CD1c-positive myeloid dendritic cell (primary cell): ENCODE results near the gene DNAJB2.

Experiments
- DNase-seq: peaks from one replicate; pipeline ENCODE4 v3.0.0-alpha.2; 2016; ENCODE audit errors: extremely low spot score

DNAJB2 gene

DNA sequence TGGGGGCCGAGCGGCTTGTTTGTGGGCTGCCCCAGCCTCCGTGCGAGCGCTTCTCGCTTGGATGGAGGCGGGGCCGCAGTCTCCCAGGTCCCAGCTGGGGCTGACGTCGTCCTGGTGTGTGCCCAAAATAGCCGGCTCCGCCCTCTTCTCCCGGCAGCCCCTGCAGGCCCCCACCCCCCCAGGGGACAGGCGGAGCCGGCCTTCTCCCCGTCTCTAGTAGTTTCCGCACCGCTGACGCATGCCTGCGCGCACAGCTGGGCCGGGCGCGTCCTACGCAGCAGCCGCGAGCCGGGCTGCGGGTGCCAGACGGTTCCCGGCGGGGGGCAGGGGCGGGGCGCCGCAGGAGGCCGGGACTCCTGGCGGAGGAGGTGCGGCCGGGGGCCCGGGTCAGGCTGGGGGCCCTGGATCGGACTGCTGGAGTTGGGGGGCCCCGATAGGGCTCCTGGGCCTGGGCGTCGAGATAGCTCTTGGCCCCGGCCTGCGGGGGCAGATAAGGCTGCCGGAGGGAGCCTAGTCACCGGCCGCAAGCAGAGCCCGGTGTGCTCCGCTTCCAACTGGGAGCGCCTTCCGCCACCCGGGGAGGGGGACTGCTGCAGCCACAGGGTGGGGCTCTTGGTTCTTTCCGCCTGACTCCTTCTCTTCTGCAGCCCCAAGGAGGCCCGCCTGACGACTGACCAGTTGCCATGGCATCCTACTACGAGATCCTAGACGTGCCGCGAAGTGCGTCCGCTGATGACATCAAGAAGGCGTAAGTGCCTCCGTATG, at the start of gene DNAJB2:
DNAJB2 (plus strand) TSS at position 216 of the 765 bp plus-strand sequence; CDS start at position 684, 468 bp downstream.
- peak; percentile 99 for DNase-seq

DNA sequence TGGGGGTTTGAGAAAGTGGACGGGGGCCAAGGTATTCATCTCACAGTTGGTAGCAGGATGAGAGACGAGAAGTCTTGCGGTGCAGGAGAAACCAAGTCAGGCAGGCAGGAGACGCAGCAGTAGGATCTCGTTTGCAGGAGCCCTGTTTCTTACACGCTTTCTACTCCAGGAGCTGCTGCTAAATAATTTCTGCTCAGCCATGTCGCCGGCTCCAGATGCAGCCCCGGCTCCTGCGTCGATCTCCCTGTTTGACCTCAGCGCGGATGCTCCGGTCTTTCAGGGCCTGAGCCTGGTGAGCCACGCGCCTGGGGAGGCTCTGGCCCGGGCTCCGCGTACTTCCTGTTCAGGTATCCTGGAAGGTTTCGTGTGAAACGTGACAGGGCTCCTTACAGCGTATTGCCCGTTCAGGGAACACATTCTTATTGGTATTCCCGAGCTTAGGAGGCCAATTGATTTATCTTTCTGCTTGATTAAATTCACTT, 49.1 kb upstream of the DNAJB2 start:
- DNase-seq, result peak; percentile 59

- DNase-seq, result no peak
Observed at GRCh38 chr2:219234331-219234730, 44.8 kb upstream of the DNAJB2 start.

- DNase-seq, result peak; percentile 84
Observed at GRCh38 chr2:219243291-219243761, 35.8 kb upstream of the DNAJB2 start.

DNA sequence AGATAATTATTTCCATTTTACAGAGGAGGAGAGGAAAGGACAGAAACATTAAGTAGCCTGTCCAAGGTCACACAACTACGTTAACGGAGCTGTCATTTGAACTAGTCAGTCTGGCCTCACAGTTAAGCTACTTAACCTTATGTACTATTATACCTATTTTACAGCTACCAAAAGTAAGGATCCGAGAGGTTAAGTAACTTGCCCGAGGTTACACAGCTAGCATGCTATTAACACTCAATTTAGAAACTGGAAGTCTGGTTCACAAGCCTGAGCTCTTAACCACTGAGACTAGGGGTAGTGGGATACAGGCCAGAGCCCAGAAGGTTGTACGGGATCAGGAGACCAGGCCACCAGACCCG, 34.4 kb upstream of the DNAJB2 start:
- no peak for DNase-seq

- peak; percentile 96 for DNase-seq
Observed at GRCh38 chr2:219245148-219245898, 33.8 kb upstream of the DNAJB2 start, which contains the start of the genes GLB1L and STK16. Gene GLB1L (minus strand): TSS chr2:219245444. CDS start chr2:219243573, 1,871 bp downstream. Gene STK16 (plus strand): TSS chr2:219245479. CDS start chr2:219246000, 521 bp downstream.

DNA sequence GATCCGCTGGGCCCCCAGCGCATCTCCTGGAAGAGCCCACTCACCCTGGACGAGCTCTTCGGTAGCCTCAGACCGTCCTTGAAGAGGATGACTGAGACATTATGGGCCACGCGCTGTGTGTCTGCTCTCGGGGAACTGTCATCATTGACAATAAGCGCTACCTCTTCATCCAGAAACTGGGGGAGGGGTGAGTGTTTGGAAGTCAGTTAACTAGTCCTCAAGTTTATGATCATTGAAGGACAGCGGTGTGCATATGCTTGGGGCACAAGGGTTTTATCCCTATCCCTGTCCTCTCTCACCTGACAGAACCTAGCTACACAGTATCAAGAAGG, 33.3 kb upstream of the DNAJB2 start:
- DNase-seq, result no peak

DNA sequence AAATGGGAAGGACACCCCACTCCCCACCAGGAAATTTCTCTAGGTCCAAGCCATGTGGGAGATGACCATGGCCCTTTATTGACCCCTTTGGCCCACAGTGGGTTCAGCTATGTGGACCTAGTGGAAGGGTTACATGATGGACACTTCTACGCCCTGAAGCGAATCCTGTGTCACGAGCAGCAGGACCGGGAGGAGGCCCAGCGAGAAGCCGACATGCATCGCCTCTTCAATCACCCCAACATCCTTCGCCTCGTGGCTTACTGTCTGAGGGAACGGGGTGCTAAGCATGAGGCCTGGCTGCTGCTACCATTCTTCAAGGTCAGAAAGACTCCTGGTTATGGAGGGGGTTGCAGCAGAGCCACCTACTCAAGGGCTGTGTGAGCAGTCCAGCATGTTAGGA, 32.6 kb upstream of the DNAJB2 start:
- no peak for DNase-seq

- peak; percentile 66 for DNase-seq
Observed at GRCh38 chr2:219247678-219248642, 31.2 kb upstream of the DNAJB2 start.

DNA sequence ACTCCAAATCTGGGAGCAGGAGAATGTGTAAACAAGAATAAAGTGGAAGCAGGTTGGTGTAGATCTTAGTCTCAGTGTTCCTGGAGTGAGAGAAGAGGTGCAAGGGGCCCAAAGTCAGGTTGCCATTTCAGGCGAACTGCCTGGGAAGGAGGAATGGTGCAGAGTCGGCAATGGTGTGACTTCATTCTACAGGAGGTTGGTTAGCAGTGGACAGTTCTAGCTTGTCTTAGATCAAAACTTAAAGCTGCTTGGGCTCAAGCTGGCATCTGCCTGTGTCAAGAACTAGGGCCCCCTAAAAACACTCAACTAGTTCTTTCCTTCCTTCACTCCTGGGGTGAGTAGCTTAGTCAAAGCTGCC, 30.3 kb upstream of the DNAJB2 start:
- no peak for DNase-seq

DNA sequence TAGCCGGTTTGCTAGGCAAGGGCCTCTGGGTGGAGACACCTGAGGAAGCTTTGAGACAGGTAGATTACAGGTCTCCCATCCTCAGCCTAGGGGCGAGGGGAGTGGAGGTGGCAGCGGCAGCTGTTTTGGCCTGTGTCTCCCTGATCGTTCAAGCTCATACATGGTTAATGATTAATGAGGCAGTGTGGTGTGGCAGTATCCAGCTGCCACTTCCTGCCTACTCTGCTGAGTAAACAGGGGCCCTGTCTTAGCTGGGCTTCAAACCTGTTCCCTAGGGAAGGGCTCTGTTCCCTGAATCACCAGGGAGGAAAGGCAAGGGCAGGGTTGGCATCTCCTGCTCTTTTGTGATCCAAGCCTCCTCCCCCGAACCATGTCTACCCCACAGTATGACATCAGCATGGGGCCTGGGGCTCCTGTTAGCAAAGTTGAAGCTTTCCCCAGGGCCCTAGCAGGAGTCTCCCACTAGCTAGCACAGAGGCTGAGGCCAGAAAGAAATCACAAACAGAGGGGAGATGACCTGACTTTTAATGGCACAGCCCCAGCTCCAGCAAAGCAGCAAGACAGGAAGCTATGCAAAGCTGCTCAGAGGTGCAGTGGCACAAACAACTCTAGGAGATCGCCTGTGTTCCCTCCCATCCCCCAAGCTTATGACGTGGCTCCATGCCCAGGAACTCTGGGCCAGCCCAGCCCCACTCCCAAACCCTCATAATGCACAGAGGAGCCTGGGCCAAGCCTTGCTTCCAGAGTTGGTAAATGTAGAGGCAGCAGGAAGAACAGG, 29.8 kb upstream of the DNAJB2 start:
- no peak for DNase-seq

DNA sequence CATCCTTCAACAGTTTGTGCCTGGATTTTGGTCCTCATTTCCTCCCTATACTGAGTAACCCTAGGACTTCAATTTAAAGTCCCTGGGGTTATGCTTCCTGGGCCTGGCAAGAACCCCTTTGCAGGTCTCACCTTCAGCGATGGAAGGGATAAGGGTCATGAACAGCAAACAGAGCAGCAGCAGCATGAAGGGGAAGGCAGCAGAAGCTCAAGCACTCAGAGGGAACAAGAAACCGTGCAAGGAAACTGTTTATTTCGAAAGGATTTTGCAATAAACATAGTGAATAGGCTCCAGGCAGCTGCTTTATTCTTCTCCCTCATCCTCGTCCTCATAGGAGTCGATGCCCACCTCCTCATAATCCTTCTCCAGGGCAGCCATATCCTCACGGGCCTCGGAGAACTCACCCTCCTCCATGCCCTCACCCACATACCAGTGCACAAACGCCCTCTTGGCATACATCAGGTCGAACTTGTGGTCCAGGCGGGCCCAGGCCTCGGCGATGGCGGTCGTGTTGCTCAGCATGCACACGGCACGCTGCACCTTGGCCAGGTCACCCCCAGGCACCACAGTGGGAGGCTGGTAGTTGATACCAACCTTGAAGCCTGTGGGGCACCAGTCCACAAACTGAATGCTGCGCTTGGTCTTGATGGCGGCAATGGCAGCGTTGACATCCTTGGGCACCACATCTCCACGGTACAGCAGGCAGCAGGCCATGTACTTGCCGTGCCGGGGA, 29.0 kb upstream of the DNAJB2 start:
- peak; percentile 14 for DNase-seq

DNA sequence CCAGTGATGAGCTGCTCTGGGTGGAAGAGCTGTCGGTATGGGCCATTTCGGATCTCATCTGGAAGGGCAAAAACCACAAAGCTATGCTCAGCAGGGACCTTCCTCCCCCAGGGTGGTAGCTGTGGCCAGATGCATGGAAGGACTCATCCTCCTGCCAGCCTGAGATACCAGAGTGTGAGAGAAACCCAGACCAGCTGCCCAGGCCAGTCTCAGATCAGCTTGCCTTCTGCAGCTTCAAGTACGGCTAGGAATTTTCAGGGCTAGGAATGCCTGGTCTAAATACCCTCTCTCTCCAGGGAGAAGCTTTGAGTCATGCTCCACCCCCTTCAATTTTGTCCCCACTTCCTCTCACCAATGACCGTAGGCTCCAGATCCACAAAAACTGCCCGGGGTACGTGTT, 27.5 kb upstream of the DNAJB2 start:
- DNase-seq, result peak; percentile 36

DNA sequence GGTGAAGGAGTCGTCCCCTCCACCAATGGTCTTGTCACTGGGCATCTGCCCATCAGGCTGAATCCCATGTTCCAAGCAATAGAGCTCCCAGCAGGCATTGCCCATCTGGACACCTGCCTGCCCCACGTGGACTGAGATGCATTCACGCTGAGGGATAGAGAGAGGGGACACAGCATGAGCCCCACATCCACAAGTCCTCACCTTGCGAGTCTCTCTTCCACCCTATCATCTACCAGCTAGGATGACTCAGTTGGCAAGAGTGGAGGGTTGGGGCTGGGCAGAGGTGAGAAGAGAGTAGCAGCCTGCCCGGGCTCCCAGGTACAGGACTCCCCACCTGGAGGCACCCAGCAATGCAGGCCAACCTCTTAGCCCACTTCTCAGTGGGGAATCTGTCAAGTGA, 27.1 kb upstream of the DNAJB2 start:
- DNase-seq, result no peak

DNA sequence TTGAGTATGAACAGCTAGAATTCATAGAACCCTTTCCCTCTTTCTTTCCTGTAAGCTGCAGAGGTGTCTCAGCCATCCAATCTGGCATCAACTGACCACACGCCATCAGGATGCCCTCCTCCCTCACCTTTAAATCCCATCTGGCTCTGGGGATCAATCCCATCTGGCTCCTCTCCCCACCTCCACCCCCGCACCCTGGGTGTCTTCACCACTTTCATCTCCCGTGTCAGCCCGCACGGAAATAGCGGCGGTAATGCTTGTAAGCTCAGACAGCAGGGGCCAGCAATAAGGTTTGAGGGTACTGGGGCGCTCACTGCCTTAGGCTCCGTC, 26.6 kb upstream of the DNAJB2 start:
- no peak for DNase-seq

DNA sequence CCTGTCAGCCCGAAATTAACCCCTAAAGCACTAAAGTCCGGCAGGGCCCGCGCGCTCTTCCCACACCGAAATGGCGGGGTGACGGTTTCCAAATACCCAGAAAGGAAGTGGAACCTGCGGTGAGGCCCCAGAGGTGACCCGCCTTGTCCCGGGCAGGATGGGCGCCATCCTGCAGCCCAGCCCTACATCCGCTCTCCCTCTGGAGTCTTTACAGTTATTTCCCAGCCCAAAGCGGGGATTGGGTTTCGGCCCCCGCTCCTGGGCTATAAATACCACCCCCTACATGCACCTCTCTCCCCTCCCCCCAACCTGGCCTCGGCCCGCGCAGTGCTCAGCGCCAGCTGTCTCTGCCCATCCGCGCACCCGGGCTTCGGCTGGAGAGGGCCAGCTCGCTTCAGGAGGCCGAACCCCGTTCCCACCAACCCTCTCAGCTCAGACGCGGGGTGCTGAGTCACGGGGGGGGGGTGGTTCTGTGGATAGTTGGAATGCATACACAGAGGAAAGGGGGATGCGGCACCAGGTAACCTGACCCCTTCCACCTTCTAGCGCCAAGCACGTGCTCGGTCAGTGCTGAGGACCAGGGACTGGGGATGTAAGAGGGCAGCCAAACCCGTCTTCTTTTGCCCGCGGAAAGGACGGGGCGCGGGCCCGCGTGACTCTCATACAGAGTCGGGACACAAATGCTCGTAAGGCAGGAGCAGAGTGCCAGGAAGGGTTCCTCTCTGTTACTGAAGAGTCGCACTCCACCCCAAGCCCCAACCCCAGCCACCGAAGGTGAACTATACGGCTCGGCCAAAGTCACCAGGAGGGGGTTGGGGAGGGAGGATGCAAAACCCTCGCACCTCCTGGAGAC, 26.0 kb upstream of the DNAJB2 start, which contains the start of gene TUBA4B:
TUBA4B (plus strand) TSS at position 344 of the 853 bp plus-strand sequence; CDS start at position 509, 165 bp downstream.
- DNase-seq, result peak; percentile 67

DNA sequence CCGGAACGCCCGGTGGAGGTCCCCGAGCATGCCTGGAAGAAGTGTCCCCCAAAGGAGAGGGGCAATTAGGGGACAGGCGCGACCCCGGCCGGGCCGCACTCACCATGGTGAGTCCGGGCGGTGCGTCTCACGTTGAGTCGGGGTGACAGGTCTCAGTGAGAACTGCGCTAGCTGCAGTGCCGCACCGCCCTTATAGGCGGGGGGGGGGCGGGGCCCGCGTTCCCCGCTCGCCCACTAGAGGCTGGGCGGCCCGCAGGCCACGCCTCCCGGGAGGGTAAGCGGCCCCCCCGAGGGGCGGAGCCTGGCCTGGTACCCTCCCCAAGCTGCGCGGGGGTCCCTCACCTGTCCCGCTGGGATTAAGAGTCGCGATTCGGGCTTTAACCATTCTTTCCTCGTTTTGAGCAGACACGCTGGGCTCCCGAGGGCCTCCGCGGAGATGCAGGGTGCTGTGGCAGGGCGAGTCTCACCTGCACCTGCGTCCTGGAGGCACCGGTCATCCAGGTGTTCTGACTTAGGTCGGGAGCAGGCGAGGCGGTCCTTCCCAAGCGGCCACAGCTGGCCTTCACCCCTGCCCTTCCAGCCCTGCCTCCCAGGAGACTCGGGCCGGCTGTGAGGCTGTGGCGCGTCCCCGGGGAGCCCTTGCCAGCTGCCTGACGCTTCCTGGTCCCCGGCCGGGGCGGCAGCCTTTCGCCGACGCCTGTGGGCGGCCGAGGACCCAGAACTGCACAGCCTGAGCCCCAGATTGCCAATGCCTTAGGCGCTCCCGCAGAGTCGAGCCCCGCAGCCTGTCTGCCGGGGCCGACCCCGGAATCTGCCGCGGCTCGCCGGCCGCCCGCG, 25.2 kb upstream of the DNAJB2 start, which contains the start of gene TUBA4A:
TUBA4A (minus strand) TSS at position 166 of the 837 bp plus-strand sequence; CDS start at position 106, 60 bp downstream.
- DNase-seq, result peak; percentile 93

- DNase-seq, result peak; percentile 63
Observed at GRCh38 chr2:219254590-219255201, 24.5 kb upstream of the DNAJB2 start.
